GM12878 (cell line): ENCODE measurements around the gene AFTPH. TPM values are rescaled to one million over a fixed set of nuclear protein-coding genes. Genes with fewer than 3 reads are reported as not detected.

Source experiments
- ATAC-seq: fragments of 200-7000 bp; cut with Tn5 transposase; 3 replicates; pipeline ENCODE4 v1.9.1; 2020; ENCODE audit warnings: mild to moderate bottlenecking, moderate library complexity
- BruUV-seq: library from RNA; stranded (reverse); fragments of 400-500 nt; replicated peaks from 2 replicates; lab custom pipeline; 2021; lab: Mats Ljungman, UMichigan
- CTCF ChIA-PET: fragments of 300-600 bp; sonication (Branson Sonifier 250); formaldehyde crosslinking; extraction: SDS; loops from one replicate; lab custom pipeline; 2021; ENCODE audit warnings: inconsistent platforms; lab: Yijun Ruan, JAX
- POLR2A ChIA-PET: fragments of 350-600 bp; formaldehyde crosslinking; extraction: SDS; loops from one replicate; lab custom pipeline; 2021; ENCODE audit warnings: inconsistent platforms; lab: Charles Lee
- RAD21 ChIA-PET: fragments of 300-600 bp; sonication (Branson Sonifier 250); formaldehyde crosslinking; loops from one replicate; lab custom pipeline; 2023; ENCODE audit warnings: antibody characterized with exemption; ENCODE audit not compliant: unreplicated experiment; lab: Charles Lee
- SMC1A ChIA-PET: fragments of 300-600 bp; sonication (Branson Sonifier 250); formaldehyde crosslinking; loops from one replicate; lab custom pipeline; 2023; ENCODE audit not compliant: unreplicated experiment, uncharacterized antibody; lab: Charles Lee
- DNase-seq: peaks from one replicate; pipeline ENCODE4 v3.0.0-alpha.2; 2011; ENCODE audit warnings: low read depth, low spot score
- FAIRE-seq: peaks from 3 replicates; lab custom pipeline; 2011; peaks lifted over from hg19 to GRCh38; lab: Jason Lieb, UNC
- H2AFZ ChIP-seq: 2 replicates; pipeline ENCODE4 v1.6.0; 2011; ENCODE audit warnings: low read depth, low read length, control low read depth; ENCODE audit not compliant: control insufficient read depth
- H3K27ac ChIP-seq: 2 replicates; pipeline ENCODE4 v1.5.1; 2011; ENCODE audit warnings: control low read depth; ENCODE audit not compliant: control insufficient read depth, insufficient read depth
- H3K27me3 ChIP-seq, 2 experiments: replicated peaks in 1 of 2; 2 replicates each; pipeline versions ENCODE4 v1.6.0 to v1.6.1; 2011; ENCODE audit warnings: low read length in 1 of 2; ENCODE audit not compliant: control insufficient read depth in 2 of 2, insufficient read depth in 2 of 2
- H3K36me3 ChIP-seq, 2 experiments: 2 replicates each; pipeline ENCODE4 v1.5.1; 2011; ENCODE audit warnings: low read length in 1 of 2; ENCODE audit not compliant: control insufficient read depth in 2 of 2, insufficient read depth in 2 of 2
- H3K4me1 ChIP-seq: 2 replicates; pipeline ENCODE4 v1.6.1; 2011; ENCODE audit warnings: mild to moderate bottlenecking, low read length, moderate library complexity, mixed read lengths; ENCODE audit not compliant: control insufficient read depth, insufficient read depth
- H3K4me2 ChIP-seq: 2 replicates; pipeline ENCODE4 v1.6.0; 2011; ENCODE audit warnings: control low read depth; ENCODE audit not compliant: control insufficient read depth, insufficient read depth
- H3K4me3 ChIP-seq: fragments of 200-600 bp; sonication (generic); 2 replicates; pipeline ENCODE4 v1.5.1; 2016
- H3K79me2 ChIP-seq: 2 replicates; pipeline ENCODE4 v1.6.0; 2011; ENCODE audit warnings: low read length; ENCODE audit not compliant: control insufficient read depth, insufficient read depth
- H3K9ac ChIP-seq: 2 replicates; pipeline ENCODE4 v1.8.0; 2011; ENCODE audit warnings: low read length, control low read depth, mixed read lengths; ENCODE audit not compliant: control insufficient read depth, insufficient read depth
- H3K9me3 ChIP-seq: replicated peaks from 3 replicates; pipeline ENCODE4 v1.5.1; 2011; ENCODE audit warnings: mild to moderate bottlenecking, low read length; ENCODE audit not compliant: control insufficient read depth, insufficient read depth
- H4K20me1 ChIP-seq: 2 replicates; pipeline ENCODE4 v1.6.0; 2011; ENCODE audit not compliant: control insufficient read depth, insufficient read depth
- SPI1 ChIP-seq: IDR thresholded peaks from 2 replicates; pipeline ENCODE4 v1.6.1; 2011; ENCODE audit warnings: low read depth, mild to moderate bottlenecking, low read length, moderate library complexity, borderline replicate concordance; ENCODE audit not compliant: insufficient read depth
- TCF12 ChIP-seq: IDR thresholded peaks from 2 replicates; pipeline ENCODE4 v1.6.1; 2011; ENCODE audit warnings: low read depth, mild to moderate bottlenecking, low read length
- WGBS: methylation state at CpG from one replicate; pipeline ENCODE4 v1.1.6; 2016; ENCODE audit warnings: low lambda C conversion rate; ENCODE audit not compliant: insufficient replicate concordance, insufficient coverage; ENCODE audit errors: missing lambda C conversion rate; 5-methylcytosine and 5-hydroxymethylcytosine counted together
- in situ Hi-C: fragments of 300-500 bp; cut with MboI; formaldehyde crosslinking; loops from 9 replicates; pipeline ENCODE4 v1.14.3; 2018; ENCODE audit warnings: mixed read lengths
- intact Hi-C: fragments of 100-400 bp; cut with micrococcal nuclease; formaldehyde crosslinking; loops from one replicate; pipeline ENCODE4 v1.14.2; 2022; ENCODE audit not compliant: unreplicated experiment
- polyA plus RNA-seq, 11 experiments: library from polyadenylated mRNA; depleted of rRNA in 4 of 11; unstranded in 6 of 11; stranded (reverse) in 5 of 11; fragments of >200 nt; fragmentation: Nextera tagmentation in 4 of 11; fragmentation: Illumina TruSeq in 1 of 11; extraction: Ambion mirVana in 4 of 11; extraction: Trizol in 1 of 11; gene quantifications; 1 replicate in 1 of 11; 2 replicates in 10 of 11; pipeline versions ENCODE4 v1.2.1 to v1.2.3, GENCODE V29; 2011 to 2016; ENCODE audit warnings: inconsistent platforms in 2 of 11, missing spikeins in 2 of 11, low read depth in 1 of 11
- total RNA-seq, 4 experiments: library from RNA; depleted of rRNA in 3 of 4; stranded (reverse); fragments of >200 nt in 3 of 4; fragmentation: Illumina TruSeq in 1 of 4; extraction: Trizol in 1 of 4; gene quantifications; 2 replicates each; pipeline versions ENCODE4 v1.2.1 to v1.2.3, GENCODE V29; 2013 to 2021
- TF ChIP-seq, protein P1 (sequence below): IDR thresholded peaks from 2 replicates; pipeline ENCODE4 v1.6.1; 2012; ENCODE audit warnings: low read length, inconsistent platforms

Gene AFTPH
- total and polyA plus RNA-seq, 10 of the 15 experiments (the other 5 are each of a cell fraction or from before 2014, with no cell fraction given), result 25.6 to 77.3 (median 39.5) TPM

GRCh38 chr2:64565949-64566710, 42.0 kb downstream of the AFTPH start:
- H3K27me3 ChIP-seq, result no peaks in the 10 kb centered on the region
- POLR2A ChIA-PET, result no interaction called here

More at GRCh38 chr2:64565949-64566710, 42.0 kb downstream of the AFTPH start:
- Histone ChIP-seq H2AFZ (no peak overlapping the region), H3K36me3 (peaks cover 0 to 13% of the 10 kb centered on the region in 2 experiments; a peak in 1 of 4 replicates), H4K20me1 (no peaks in the 10 kb centered on the region), H3K9ac (no peak overlapping the region), H3K79me2 (peaks cover 47% of the 10 kb centered on the region), H3K4me2 (no peak overlapping the region), H3K27ac (no peak overlapping the region), H3K9me3 (no peaks in the 10 kb centered on the region), H3K4me1 (peaks cover 15% of the 10 kb centered on the region), H3K4me3 (no peak overlapping the region)
- TF ChIP-seq, protein P1, sequence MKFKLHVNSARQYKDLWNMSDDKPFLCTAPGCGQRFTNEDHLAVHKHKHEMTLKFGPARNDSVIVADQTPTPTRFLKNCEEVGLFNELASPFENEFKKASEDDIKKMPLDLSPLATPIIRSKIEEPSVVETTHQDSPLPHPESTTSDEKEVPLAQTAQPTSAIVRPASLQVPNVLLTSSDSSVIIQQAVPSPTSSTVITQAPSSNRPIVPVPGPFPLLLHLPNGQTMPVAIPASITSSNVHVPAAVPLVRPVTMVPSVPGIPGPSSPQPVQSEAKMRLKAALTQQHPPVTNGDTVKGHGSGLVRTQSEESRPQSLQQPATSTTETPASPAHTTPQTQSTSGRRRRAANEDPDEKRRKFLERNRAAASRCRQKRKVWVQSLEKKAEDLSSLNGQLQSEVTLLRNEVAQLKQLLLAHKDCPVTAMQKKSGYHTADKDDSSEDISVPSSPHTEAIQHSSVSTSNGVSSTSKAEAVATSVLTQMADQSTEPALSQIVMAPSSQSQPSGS, result no peak
- TF ChIP-seq TCF12 (no peak), SPI1 (no peak)
- FAIRE-seq (no peak), ATAC-seq (no peak), DNase-seq (no peak)
- in situ Hi-C loops (no loop called here), intact Hi-C loops (no loop called here)
- SMC1A ChIA-PET, result interaction anchor here (0.6 to 2.5 kb wide), 5 partner anchors 11 to 612 kb away, joined by 3 to 9 read pairs (median 3); no protein-coding TSS in a partner anchor
- CTCF ChIA-PET, result interaction anchor here (0.6 to 5.3 kb wide), 6 partner anchors 8 to 235 kb away, joined by 3 to 34 read pairs (median 6); partner anchors contain the start of gene AFTPH
- RAD21 ChIA-PET, result interaction anchor here (2.0 kb wide), 1 partner anchor 15 kb away, joined by 7 read pairs; no protein-coding TSS in a partner anchor
- 100% methylated on average over 1 of the region's 1 CpG for WGBS
- no TSS peak for BruUV-seq
